HG03196 (cell line): ENCODE results near the gene ROR1.

ENCODE experiments used
- ATAC-seq: cut with Tn5 transposase; IDR thresholded peaks from one replicate; pipeline ENCODE4 v1.9.1; 2021; ENCODE audit not compliant: unreplicated experiment

The ROR1 gene

DNA sequence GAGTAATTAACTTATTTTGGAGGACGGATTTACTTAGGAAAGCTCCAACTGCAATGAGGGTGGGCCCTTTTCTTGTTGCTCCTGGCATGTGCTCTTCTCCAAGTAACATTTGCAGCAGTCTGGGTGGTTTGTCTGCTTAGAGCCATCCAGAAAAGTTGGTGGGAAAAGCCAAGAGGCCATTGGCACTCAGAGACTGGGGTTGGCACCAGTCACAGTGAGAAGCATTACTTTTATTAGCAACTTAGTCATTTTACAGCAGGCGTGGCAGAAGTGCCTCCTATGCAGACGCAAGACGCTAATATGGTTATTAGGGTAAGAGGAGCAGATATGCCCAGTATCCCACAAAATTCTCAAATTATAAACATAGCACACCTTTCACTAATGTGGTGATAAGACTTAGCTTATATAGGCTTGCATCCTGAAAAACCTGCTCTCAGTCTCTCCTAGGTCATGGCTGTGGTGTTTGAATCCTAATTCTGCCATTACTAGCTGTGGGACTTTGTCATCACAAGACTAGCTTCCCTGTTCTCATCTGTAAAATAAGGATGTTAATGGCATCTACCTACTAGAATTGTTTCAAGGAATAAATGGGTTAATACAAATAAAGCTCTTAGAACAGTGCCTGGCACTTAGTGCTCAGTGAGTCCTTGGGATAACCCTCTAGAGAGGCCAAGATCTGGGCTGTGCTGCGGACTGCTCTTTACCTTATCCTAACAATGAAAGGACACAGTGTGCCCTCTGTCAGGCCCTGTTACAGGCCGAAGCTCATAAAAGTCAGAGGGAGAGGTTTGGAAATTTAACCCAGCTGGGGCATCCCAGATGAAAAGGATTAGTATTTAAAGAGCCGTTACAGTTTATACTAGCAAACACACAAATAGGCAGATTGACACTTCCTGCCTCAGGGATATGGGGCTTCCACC is 154.6 kb downstream of the ROR1 start:
- ATAC-seq = no peak

GRCh38 chr1:63929106-63929478 is 155.3 kb downstream of the ROR1 start:
- no peak for ATAC-seq

DNA sequence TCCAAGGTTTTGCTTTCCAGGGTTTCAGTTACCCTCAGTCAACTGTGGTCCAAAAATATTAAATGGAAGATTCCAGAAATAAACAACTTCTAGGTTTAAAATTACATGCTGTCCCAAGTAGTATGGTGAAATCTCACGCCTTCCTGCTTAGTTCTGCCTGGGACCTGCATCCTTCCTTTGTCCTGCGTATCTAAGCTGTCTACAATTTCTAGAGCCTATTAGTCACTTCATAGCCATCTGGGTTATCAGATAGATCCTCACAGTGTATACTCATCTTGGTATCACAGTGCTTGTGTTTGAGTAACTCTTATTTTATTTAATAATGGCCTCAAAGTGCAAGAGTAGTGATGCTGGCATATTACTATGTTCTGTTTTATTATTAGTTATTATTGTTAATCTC is 157.7 kb downstream of the ROR1 start:
- no peak for ATAC-seq

DNA sequence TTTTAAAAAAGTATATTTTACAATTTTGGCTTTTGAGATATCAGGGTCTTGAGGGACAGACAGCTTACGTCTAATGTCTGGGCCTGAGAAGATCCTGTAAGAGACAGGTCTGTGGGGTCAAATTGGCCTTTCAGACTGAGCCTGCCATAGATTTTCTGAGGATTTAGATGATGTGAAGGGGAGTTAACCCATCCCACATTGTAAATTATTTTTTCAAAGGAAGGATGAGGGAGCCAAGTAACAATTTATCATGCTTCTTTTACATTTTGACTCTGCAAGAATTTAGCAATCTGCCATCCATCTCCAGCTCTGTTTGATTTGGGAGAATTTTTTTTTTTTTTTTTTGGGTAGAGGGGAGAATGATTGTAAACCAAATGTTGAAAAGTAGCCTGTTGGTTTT is 160.9 kb downstream of the ROR1 start:
- ATAC-seq = no peak

DNA sequence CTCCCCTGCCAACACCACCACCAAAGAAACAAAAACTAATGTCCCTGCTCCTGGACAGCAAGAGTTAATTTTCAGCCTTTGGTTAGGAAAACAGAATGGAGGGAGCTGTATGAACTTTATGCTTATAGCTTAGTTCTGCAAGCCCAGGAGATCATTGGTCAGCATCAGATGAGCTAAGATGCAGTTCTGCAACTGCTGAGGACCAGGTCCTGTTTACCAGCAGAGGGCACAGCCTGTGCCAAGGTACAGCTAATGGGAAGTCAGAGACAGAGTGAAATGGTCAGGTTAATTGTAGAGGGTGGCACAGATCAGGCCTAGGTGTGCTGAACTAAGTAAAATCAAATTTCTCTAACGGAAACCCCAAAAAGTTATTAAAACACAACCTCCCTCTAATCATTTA is 161.3 kb downstream of the ROR1 start:
- ATAC-seq = no peak

GRCh38 chr1:63935553-63935952 is 161.7 kb downstream of the ROR1 start:
- ATAC-seq = peak; percentile 83

DNA sequence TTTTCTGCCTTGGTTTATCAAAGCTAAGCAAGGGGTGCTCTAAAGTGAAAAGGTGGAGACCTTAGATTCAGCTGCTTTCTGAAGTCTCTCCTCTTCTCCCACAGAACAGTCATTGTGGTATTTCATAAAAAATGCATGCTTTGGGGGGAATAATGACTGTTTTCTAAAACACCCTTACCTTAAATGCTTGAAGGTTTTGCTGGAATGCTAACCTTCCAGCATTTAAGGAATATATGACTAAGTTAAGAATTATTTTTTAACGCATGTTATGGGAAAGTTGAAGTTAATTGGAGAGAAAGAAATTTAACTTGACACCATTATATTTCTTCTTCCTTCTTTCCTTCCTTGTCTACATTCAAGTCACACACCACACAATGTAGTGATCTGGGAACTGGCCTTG is 162.5 kb downstream of the ROR1 start:
- no peak for ATAC-seq

GRCh38 chr1:63936801-63937200 is 163.0 kb downstream of the ROR1 start:
- ATAC-seq = no peak

DNA sequence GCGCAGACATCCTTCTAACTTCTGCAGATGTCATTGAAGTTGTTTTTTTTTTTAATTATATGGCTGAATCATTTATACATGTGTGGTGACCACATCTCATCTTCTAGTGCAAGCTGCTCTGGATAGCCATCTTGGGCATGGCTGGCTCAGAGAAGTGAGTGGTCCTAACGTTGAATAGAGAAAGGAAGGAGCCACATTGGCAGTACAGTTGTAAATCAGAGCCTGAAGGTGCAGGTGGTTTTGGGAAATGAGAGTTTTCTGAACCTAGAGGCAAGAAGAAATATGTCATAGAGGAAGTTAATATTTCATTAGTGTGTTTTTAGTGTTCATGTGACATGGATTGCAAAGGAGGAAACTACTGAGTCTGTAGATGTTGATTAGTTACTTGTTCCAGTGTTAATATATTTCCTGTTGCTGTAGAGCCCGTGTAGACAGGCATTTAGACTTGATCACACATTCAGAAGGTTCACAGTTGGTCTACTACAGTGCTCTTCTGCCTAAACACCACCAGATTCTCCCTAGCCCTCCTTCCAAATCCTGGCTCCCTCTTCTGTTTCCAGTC is 163.7 kb downstream of the ROR1 start:
- peak; percentile 45 for ATAC-seq

DNA sequence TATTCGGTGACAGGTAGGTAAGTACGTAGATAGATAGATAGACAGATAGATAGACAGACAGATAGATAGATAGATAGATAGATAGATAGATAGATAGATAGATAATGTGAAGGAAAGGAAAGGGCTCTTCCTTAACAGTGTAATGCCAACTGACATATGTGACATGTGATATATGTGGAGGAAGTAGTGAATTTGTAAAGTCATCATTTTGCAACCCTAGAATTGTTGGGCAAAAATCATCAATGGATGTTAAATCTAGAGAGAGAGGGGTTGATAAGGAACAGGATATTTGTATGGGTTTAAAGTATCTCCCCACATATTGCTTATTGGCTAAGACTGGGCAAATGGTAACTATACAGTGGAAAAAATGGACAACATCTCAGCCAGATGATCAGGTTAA is 166.6 kb downstream of the ROR1 start:
- no peak for ATAC-seq

- no peak for ATAC-seq
Observed at GRCh38 chr1:63943393-63943792, 169.6 kb downstream of the ROR1 start.

DNA sequence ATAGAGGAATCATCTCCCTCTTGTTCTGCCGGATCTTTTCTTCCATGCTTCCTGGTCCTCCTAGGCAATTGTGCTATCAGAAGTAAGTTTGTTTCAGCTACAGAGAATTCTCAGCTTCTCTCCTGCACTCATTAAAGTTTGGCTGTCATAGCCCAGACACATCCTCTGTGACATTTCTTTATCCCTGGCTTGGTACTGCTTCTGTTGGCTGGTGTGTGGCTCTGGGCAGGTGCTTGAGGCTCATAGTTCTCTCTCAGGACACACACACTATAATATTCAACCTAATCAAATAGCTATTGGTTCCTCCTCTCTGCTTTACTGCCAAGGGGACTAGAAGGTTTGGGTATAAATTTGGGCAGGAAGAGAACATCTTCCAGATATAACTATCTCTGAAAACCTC is 172.1 kb downstream of the ROR1 start:
- ATAC-seq = no peak

GRCh38 chr1:63946866-63947491 is 173.2 kb downstream of the ROR1 start:
- ATAC-seq = no peak

DNA sequence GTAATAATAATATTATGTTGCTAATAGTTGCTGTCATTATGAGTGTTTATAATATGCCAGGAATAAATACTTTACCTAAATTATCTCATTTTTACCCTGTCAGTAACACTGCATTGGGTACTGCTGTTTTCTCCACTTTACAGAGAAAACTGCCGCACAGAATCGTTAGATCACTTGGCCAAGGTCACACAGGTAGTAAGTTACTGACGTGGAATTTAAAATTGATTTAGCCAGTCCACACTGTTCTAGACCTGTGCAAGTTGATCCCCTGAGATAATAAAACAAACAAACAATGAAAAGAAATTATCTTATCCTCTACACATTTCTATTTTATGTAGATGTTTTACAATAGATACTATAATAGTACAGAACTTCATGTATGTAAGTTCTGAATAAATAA is 174.1 kb downstream of the ROR1 start:
- no peak for ATAC-seq

GRCh38 chr1:63950023-63950422 is 176.2 kb downstream of the ROR1 start:
- ATAC-seq = no peak

DNA sequence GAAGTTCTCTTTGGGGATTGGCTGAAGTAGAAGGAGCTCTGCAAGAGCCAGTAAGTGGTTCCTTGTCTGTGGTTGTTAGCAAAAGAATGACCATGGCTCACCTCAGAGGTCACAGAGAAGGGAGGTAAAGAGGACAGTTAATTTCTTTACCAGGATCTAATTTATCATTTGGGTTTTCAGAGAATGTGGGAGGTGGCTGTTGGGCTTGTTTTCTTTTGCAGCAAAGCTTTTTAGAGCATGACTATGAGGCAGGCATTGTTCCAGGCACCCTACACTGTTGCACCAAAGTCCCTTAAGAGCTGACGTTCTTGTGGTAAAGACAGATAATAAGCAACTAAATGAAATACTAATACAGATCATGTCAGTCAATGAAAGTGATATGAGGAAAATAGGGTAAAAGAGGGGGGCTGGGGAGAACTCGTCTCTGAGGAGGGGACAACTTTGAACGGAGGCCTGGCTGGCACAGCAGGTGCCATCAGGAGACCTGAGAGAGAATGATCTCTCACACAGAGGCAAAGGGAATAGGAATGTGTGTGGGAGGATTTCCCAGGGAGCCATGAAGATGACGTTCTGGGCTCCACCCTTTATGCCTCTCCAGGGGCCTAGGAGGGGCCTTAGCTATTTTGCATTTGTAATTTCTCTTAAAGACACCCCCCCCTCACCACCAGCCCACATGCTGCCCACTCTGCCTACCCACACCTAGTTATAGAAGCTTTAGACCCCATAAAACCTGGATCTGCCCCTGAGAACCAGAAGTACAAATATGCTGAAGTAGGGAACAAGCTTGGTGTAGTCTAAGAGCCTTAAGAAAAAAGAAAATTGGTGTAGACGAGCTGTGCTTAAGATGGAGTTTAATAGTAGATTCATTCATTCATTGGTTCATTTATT is 177.5 kb downstream of the ROR1 start:
- ATAC-seq = no peak

DNA sequence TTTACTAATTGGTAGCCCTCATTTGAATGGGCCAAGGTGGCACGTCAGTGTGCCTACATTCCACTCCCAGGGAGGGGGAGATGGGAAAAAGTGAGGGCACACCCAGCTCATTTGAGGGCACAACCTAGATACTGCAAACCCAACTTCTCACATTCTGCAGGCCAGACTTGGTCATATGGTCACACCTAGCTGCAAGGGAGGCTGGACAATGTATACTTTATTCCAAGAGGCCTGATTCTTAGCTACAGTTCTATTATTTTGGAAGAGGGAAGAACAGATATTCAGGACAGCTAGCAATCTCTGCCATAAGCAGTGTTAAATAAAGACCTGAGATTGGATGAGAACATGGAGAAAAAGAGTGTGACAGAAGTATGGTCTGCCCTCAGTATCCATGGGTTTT is 180.4 kb downstream of the ROR1 start:
- no peak for ATAC-seq

- ATAC-seq = no peak
Observed at GRCh38 chr1:63955370-63956145, 181.7 kb downstream of the ROR1 start.

- ATAC-seq = no peak
Observed at GRCh38 chr1:63958556-63958955, 184.7 kb downstream of the ROR1 start.

DNA sequence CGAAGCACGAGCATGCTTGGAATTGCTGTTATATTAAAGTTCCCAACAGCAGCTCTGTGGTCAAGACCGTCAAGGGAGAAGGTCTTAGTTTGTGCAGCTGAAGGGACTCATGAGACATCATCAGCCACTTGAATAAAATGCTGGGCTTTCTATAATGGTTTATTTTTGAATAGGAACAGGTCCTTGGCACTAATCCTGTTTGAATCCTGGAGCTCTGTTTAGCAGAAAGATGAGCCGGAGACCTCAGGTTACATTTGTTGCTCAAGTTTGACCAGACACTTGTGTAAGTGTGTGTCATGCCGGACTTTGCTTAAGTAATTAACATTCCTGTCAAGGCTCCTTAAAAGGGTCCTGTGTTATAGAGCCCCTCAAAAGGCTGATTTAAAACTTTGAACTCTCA is 186.5 kb downstream of the ROR1 start:
- no peak for ATAC-seq

DNA sequence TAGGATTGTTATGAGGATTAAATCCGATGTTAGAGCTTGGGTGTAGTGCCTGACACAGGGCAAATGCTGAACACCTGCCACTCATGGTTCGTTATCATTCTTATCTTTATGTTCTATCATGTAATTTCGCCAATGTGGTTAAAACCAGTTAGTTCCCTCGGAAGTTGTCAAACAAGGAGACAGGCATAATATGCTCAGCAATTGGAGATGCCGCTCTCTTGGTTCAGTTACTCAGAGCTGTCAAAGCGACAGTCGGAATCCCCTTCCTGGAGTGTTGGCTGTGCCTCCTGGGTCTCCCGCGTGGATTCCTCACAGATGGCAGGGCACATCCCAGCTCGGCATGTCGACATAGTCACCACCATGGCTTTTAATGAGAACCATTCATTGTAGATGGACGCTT is 192.2 kb downstream of the ROR1 start:
- ATAC-seq = no peak
